ENCODE measurements around the gene ITGA3. TPM values are rescaled to one million over a fixed set of nuclear protein-coding genes. Genes with fewer than 3 reads are reported as not detected.

The ITGA3 gene
- total RNA-seq, 1 experiment from 2014 or later: 22.5 TPM

DNA sequence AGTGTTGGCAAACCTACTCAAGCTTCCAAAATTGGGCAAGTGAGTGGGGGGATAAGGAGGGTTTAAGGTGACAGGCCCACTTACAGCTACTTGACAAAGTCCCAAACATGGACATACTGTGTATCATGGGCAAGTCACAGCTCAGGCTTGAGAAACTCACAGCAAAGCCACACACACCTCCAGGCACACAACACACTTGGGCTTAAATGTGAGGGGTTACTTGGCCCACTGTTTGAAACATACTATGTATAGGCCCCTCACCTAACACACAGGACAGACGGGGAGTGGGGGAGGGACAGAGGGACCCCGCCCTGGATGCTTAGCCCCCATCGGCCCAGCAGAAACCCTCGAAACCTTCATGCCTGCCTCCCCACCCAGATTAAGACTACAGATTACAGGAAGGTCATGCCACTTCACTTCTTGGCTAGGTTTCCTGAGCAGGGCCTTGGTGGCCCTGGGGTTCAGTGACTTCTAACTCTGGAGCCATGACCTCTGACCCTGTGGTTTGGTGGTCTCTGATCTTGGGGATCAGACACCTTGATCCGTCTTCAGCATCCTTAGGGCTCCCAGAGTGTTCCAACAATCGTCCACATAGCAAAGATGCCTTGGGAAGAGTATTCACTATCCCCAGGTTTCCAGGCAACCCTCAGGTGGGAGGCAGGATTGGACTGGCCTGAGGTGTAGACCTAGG is 76.3 kb downstream of the ITGA3 start:
- H3K79me1 ChIP-seq (ENCODE audit: insufficient read depth, low read depth, low read length, poor library complexity, severe bottlenecking): no peaks in the 10 kb centered on the region

More for the DNA sequence above, 76.3 kb downstream of the ITGA3 start:
- H3K56ac ChIP-seq (ENCODE audit: insufficient read length, low read depth, low read length): no peak overlapping the region
- peaks cover 0 to 14% (median 13%) of the 10 kb centered on the region in 3 experiments; a peak in 4 of 7 replicates for H3K36me3 Mint-ChIP-seq (ENCODE audit: insufficient read depth in 1 of 3, low read depth in 3 of 3)
- no peak overlapping the region for H3K4ac ChIP-seq (ENCODE audit: low read depth, low read length)
- peaks cover 38% of the 10 kb centered on the region for H3K27me3 Mint-ChIP-seq (ENCODE audit: low read depth)
- no peak for DNase-seq
- no peak overlapping the region for H2BK20ac ChIP-seq (ENCODE audit: low read depth, low read length, poor library complexity, severe bottlenecking)
- TF ChIP-seq, protein P1, sequence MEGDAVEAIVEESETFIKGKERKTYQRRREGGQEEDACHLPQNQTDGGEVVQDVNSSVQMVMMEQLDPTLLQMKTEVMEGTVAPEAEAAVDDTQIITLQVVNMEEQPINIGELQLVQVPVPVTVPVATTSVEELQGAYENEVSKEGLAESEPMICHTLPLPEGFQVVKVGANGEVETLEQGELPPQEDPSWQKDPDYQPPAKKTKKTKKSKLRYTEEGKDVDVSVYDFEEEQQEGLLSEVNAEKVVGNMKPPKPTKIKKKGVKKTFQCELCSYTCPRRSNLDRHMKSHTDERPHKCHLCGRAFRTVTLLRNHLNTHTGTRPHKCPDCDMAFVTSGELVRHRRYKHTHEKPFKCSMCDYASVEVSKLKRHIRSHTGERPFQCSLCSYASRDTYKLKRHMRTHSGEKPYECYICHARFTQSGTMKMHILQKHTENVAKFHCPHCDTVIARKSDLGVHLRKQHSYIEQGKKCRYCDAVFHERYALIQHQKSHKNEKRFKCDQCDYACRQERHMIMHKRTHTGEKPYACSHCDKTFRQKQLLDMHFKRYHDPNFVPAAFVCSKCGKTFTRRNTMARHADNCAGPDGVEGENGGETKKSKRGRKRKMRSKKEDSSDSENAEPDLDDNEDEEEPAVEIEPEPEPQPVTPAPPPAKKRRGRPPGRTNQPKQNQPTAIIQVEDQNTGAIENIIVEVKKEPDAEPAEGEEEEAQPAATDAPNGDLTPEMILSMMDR (conservative IDR thresholded peaks at IDR 0.05): no peak
- no peak overlapping the region for H3K9ac ChIP-seq (ENCODE audit: extremely low read depth, insufficient read length, low read length)
- no peaks in the 10 kb centered on the region for H4K20me1 ChIP-seq (ENCODE audit: control insufficient read depth, insufficient read depth, insufficient read length)
- peaks cover 12% of the 10 kb centered on the region for H3K23me2 ChIP-seq (ENCODE audit: insufficient read length, low read depth, low read length, poor library complexity, severe bottlenecking)
- H3K27ac ChIP-seq (ENCODE audit: insufficient read length, low read depth, low read length): no peak overlapping the region
- H3K14ac ChIP-seq (ENCODE audit: insufficient read depth, low read length): no peak overlapping the region
- H3K23ac ChIP-seq (ENCODE audit: insufficient read length, low read depth, low read length): no peak overlapping the region
- WGBS (ENCODE audit: extremely low coverage, insufficient read length, low lambda C conversion rate): no CpG with 5 or more reads among the region's 6 CpGs
- H3K18ac ChIP-seq (ENCODE audit: insufficient read length, low read depth, low read length): no peak overlapping the region
- H3K79me2 ChIP-seq (ENCODE audit: insufficient read depth, low read length): no peaks in the 10 kb centered on the region
- no peaks in the 10 kb centered on the region; the same call in 1 of the 2 replicates for H3K27me3 ChIP-seq (ENCODE audit: insufficient read depth, low read length)
- no peak overlapping the region for H3K4me3 Mint-ChIP-seq
- no peak overlapping the region for H4K91ac ChIP-seq (ENCODE audit: insufficient read length, low read depth, low read length)
- H3K4me2 ChIP-seq (ENCODE audit: insufficient read depth, insufficient read length, low read length): no peak overlapping the region
- no peak overlapping the region for H4K8ac ChIP-seq (replicated peaks; ENCODE audit: insufficient read length, low read depth, low read length)
- no peak overlapping the region for H2AFZ ChIP-seq (ENCODE audit: low read length)
- no peak overlapping the region for H4K5ac ChIP-seq (ENCODE audit: insufficient read length, low read depth, low read length)
- H2AK5ac ChIP-seq (ENCODE audit: insufficient read length, low read length): no peak overlapping the region
- H3K4me1 Mint-ChIP-seq: peaks cover 32 to 55% of the 10 kb centered on the region in 2 experiments
- H2BK120ac ChIP-seq (ENCODE audit: low read depth, low read length, poor library complexity, severe bottlenecking): no peak overlapping the region
- H2BK15ac ChIP-seq (ENCODE audit: low read depth, low read length): no peak overlapping the region
- H2BK5ac ChIP-seq (ENCODE audit: insufficient read length, low read length): no peak overlapping the region
- H3K9me3 Mint-ChIP-seq: no peaks in the 10 kb centered on the region; a peak in 1 of 5 replicates
- H2BK12ac ChIP-seq (ENCODE audit: insufficient read length, low read depth, low read length): no peak overlapping the region
- no peak overlapping the region for H3T11ph ChIP-seq (ENCODE audit: low read length)
- no peaks in the 10 kb centered on the region for H3K9me3 ChIP-seq (ENCODE audit: control insufficient read depth, low read depth, low read length)
- H3K27ac Mint-ChIP-seq: no peak overlapping the region; a peak in 2 of 7 replicates
- peaks cover 5% of the 10 kb centered on the region; the same call in 1 of the 2 replicates for H3K4me1 ChIP-seq (ENCODE audit: insufficient read depth, low read length)
